Nephron progenitor cell (in vitro differentiated cells): Measurements from ENCODE around the gene ZSCAN32.

Experiments
- DNase-seq: peaks from one replicate; pipeline ENCODE4 v3.0.0; 2021
- H3K27ac Mint-ChIP-seq: 2 replicates; pipeline ENCODE4 v1.8.0; 2021; ENCODE audit warnings: mild to moderate bottlenecking, moderate library complexity, mixed read lengths
- H3K27me3 Mint-ChIP-seq: 2 replicates; pipeline ENCODE4 v1.8.0; 2021; ENCODE audit warnings: mild to moderate bottlenecking, low read depth, mixed read lengths; ENCODE audit not compliant: poor library complexity
- H3K36me3 Mint-ChIP-seq: 2 replicates; pipeline ENCODE4 v1.8.0; 2021; ENCODE audit warnings: low read depth, mixed read lengths
- H3K4me1 Mint-ChIP-seq: 2 replicates; pipeline ENCODE4 v1.8.0; 2021; ENCODE audit warnings: mixed read lengths
- H3K4me3 Mint-ChIP-seq: 2 replicates; pipeline ENCODE4 v1.8.0; 2021; ENCODE audit warnings: mild to moderate bottlenecking, moderate library complexity, mixed read lengths
- H3K9me3 Mint-ChIP-seq: 2 replicates; pipeline ENCODE4 v1.8.0; 2021; ENCODE audit warnings: mild to moderate bottlenecking, moderate library complexity, mixed read lengths
- TF ChIP-seq, protein P1 (sequence below): fragments of 200-600 bp; sonication (generic); IDR thresholded peaks from 2 replicates; pipeline ENCODE4 v1.5.0; 2021; ENCODE audit warnings: antibody characterized with exemption

Gene ZSCAN32

DNA sequence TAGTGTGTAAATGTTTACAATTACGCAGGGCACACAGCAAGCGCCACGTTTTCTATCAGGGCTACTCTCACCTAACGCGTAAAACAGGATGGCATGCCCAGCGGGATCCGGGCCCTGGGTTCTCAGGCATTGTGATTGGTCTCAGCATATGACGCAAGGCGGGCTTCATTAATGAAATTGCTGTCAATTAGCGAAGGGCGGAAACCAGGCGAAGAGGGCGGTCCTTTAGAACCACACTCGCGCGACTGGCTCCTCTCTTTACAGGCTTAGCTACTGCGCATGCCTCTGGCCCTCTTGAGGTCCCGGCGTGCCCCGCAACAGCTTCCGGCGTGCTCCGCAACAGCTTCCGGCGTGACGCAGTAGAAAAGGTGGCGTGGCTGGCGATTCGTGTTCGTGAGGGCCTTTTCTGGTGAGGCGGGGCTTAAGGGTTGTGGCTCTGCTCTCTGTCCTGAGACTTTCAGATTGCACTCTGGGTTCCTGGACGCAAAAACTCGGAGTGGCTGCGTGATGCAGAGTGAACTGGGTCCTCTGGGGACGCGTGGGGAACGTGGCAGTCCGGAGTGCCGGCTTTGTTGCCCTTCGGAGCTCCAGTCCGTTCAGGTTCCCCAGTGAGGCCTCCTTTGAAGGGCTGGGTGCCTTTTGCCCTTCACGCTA lies 35.9 kb downstream of the ZSCAN32 start:
- Mint-ChIP-seq H3K36me3 (no peaks in the 10 kb centered on the region), H3K4me3 (no peak overlapping the region), H3K27ac (no peak overlapping the region), H3K27me3 (peaks cover 33% of the 10 kb centered on the region), H3K9me3 (peaks cover 38% of the 10 kb centered on the region), H3K4me1 (no peaks in the 10 kb centered on the region)
- no peak for DNase-seq
- TF ChIP-seq, protein P1, sequence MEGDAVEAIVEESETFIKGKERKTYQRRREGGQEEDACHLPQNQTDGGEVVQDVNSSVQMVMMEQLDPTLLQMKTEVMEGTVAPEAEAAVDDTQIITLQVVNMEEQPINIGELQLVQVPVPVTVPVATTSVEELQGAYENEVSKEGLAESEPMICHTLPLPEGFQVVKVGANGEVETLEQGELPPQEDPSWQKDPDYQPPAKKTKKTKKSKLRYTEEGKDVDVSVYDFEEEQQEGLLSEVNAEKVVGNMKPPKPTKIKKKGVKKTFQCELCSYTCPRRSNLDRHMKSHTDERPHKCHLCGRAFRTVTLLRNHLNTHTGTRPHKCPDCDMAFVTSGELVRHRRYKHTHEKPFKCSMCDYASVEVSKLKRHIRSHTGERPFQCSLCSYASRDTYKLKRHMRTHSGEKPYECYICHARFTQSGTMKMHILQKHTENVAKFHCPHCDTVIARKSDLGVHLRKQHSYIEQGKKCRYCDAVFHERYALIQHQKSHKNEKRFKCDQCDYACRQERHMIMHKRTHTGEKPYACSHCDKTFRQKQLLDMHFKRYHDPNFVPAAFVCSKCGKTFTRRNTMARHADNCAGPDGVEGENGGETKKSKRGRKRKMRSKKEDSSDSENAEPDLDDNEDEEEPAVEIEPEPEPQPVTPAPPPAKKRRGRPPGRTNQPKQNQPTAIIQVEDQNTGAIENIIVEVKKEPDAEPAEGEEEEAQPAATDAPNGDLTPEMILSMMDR, result no peak

DNA sequence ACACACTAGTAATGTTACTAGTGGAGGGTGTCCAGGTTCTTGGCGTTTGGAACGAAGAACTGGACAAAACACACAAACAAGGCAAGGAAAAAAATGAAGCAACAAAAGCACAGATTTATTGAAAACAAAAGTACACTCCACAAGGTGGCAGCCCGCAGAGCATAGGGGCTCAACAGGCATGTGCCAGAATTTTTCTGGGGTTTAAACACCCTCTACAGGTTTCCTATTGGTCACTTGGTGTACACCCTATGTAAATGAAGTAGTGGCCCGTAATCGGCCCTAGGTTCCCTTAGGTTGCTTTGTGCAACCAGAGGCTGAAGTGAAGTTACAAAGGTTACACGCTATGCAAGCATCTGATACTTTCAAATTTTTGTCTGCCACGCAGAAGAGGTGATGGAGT lies 37.0 kb downstream of the ZSCAN32 start:
- H3K4me3 Mint-ChIP-seq, result no peak overlapping the region
- H3K27ac Mint-ChIP-seq, result no peak overlapping the region
- TF ChIP-seq, protein P1, result no peak

DNA sequence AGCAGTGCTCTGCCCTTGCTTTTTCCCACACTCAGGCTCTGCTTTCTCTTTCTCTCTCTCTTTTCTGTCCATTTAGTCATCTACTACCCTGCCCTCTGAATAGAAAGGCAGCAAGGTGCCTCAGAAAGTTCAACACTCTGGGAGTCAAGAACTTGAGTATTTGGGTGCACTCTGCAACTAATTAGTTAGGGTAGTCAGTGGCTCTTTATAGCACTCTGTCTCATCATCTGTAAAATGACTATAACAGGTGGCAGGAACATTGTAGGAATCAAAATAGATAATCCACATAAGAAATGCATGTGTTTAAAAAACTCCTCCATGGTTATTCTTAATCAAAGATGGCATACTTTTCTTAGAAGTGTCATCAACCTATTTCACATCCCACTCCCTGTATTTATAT lies 37.9 kb downstream of the ZSCAN32 start:
- no peak overlapping the region for H3K27ac Mint-ChIP-seq
- DNase-seq, result no peak
- H3K4me1 Mint-ChIP-seq, result no peaks in the 10 kb centered on the region
- TF ChIP-seq, protein P1, result no peak
- H3K9me3 Mint-ChIP-seq, result peaks cover 44% of the 10 kb centered on the region
- H3K36me3 Mint-ChIP-seq, result no peaks in the 10 kb centered on the region
- H3K27me3 Mint-ChIP-seq, result peaks cover 44% of the 10 kb centered on the region
- no peak overlapping the region for H3K4me3 Mint-ChIP-seq

More for the DNA sequence above, 37.0 kb downstream of the ZSCAN32 start:
- H3K27me3 Mint-ChIP-seq, result peaks cover 44% of the 10 kb centered on the region
- no peaks in the 10 kb centered on the region for H3K4me1 Mint-ChIP-seq
- H3K36me3 Mint-ChIP-seq, result no peaks in the 10 kb centered on the region
- no peak for DNase-seq
- H3K9me3 Mint-ChIP-seq, result peaks cover 44% of the 10 kb centered on the region

DNA sequence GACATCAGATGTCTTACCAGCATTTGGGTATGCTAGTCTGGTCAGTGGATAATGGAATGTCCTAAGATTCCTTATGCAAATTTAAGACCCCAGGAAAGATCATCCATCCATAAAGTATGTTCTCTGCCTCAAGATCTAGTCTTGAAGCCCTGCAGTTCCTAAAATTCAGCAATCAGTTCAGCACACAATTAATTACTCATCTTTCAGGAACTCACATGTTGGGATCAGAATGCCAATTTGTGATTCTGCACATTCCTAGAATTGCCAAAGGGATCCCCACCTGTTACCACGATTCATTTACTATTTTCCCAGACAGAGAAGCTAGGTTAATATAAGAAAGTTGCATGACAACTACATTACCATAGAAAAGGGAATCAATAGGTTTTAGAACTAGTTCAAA lies 41.9 kb downstream of the ZSCAN32 start:
- H3K9me3 Mint-ChIP-seq, result peaks cover 48% of the 10 kb centered on the region
- H3K4me1 Mint-ChIP-seq, result no peaks in the 10 kb centered on the region
- TF ChIP-seq, protein P1, result no peak
- H3K4me3 Mint-ChIP-seq, result no peak overlapping the region
- DNase-seq, result no peak
- no peaks in the 10 kb centered on the region for H3K36me3 Mint-ChIP-seq
- H3K27me3 Mint-ChIP-seq, result peaks cover 48% of the 10 kb centered on the region
- no peak overlapping the region for H3K27ac Mint-ChIP-seq

DNA sequence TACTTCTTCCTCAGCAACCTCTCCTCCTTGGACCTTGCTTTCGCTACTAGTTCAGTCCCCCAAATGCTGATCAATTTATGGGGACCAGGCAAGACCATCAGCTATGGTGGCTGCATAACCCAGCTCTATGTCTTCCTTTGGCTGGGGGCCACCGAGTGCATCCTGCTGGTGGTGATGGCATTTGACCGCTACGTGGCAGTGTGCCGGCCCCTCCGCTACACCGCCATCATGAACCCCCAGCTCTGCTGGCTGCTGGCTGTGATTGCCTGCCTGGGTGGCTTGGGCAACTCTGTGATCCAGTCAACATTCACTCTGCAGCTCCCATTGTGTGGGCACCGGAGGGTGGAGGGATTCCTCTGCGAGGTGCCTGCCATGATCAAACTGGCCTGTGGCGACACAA lies 44.7 kb downstream of the ZSCAN32 start:
- Mint-ChIP-seq H3K36me3 (no peaks in the 10 kb centered on the region), H3K4me1 (no peaks in the 10 kb centered on the region), H3K27ac (no peak overlapping the region), H3K27me3 (peaks cover 50% of the 10 kb centered on the region), H3K4me3 (no peak overlapping the region), H3K9me3 (peaks cover 58% of the 10 kb centered on the region)
- TF ChIP-seq, protein P1, result no peak
- no peak for DNase-seq

DNA sequence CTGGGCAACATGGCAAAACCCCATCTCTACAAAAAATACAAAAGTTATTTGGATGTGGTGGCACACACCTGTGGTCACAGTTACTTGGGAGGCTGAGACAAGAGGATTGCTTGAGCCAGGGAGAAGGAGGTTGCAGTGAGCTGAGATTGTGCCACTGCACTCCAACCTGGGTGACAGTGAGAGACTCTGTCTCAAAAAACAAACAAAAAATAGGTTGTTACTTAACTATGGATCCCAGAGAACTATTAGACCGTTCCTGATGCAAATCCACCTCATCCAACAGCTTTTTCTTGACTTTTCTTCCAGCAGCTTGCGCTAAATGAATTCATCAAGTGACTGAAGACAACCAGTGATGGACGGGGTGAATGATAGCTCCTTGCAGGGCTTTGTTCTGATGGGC lies 45.2 kb downstream of the ZSCAN32 start, which contains the start of gene OR2C1:
Gene OR2C1 (plus strand): TSS at position 301 of the 400 bp plus-strand sequence. CDS start 52 bp downstream, at position 353.
- Mint-ChIP-seq H3K27ac (no peak within 1 kb of the TSS), H3K27me3 (peaks cover 50% of the 10 kb centered on the region), H3K4me3 (no peak within 1 kb of the TSS), H3K4me1 (no peaks in the 10 kb centered on the region), H3K9me3 (peaks cover 56% of the 10 kb centered on the region), H3K36me3 (no peaks in the 10 kb centered on the region)
- DNase-seq, result no peak
- TF ChIP-seq, protein P1, result no peak
